HepG2 (cell line): ENCODE results near the gene DMBT1. TPM values are rescaled to one million over a fixed set of nuclear protein-coding genes. Genes with fewer than 3 reads are reported as not detected.

Source experiments
- ATAC-seq: fragments of 200-7000 bp; cut with Tn5 transposase; 3 replicates; pipeline ENCODE4 v1.9.1; 2020; ENCODE audit warnings: mild to moderate bottlenecking, moderate library complexity
- BruUV-seq: library from RNA; stranded (reverse); fragments of 400-500 nt; replicated peaks from 2 replicates; lab custom pipeline; 2021; lab: Mats Ljungman, UMichigan
- CTCF ChIA-PET: fragments of 300-600 bp; formaldehyde crosslinking; extraction: SDS; loops from one replicate; lab custom pipeline; 2021; ENCODE audit warnings: low total read pairs, inconsistent platforms, low intra/inter-chr PET ratio; lab: Yijun Ruan, JAX
- POLR2A ChIA-PET: fragments of 350-600 bp; sonication (Branson Sonifier 250); formaldehyde crosslinking; loops from one replicate; lab custom pipeline; 2020; ENCODE audit warnings: antibody characterized with exemption, inconsistent platforms; lab: Yijun Ruan, JAX
- DNase-seq: peaks from one replicate; pipeline ENCODE4 v3.0.0-alpha.2; 2015; ENCODE audit warnings: low spot score
- FAIRE-seq: peaks from 3 replicates; lab custom pipeline; 2011; peaks lifted over from hg19 to GRCh38; lab: Jason Lieb, UNC
- H2AFZ ChIP-seq: one replicate; pipeline ENCODE4 v1.6.1; 2011; ENCODE audit warnings: low read length, inconsistent platforms
- H3K27ac ChIP-seq: fragments of 300-600 bp; 3 replicates; pipeline ENCODE4 v1.8.0; 2011; ENCODE audit warnings: mixed run types, mild to moderate bottlenecking, mixed read lengths, low read length, inconsistent platforms; ENCODE audit not compliant: insufficient read depth; ENCODE audit errors: extremely low read length
- H3K27me3 ChIP-seq, 2 experiments: fragments of 200-600 bp in 1 of 2; 2 replicates in 1 of 2; 3 replicates in 1 of 2; pipeline versions ENCODE4 v1.6.0 to v1.8.0; 2011; ENCODE audit warnings: low read length in 2 of 2, mild to moderate bottlenecking in 2 of 2, moderate library complexity in 2 of 2, inconsistent platforms in 1 of 2; ENCODE audit not compliant: insufficient read depth in 2 of 2, control insufficient read depth in 1 of 2
- H3K36me3 ChIP-seq, 2 experiments: fragments of 200-600 bp in 1 of 2; replicated peaks in 1 of 2; 2 replicates in 1 of 2; 3 replicates in 1 of 2; pipeline versions ENCODE4 v1.5.1 to v1.8.0; 2011; ENCODE audit warnings: low read length in 2 of 2, inconsistent platforms in 1 of 2; ENCODE audit not compliant: insufficient read depth in 2 of 2, control insufficient read depth in 1 of 2
- H3K4me1 ChIP-seq: 2 replicates; pipeline ENCODE4 v1.5.1; 2012; ENCODE audit warnings: low read length, inconsistent platforms; ENCODE audit not compliant: insufficient read depth
- H3K4me2 ChIP-seq: 2 replicates; pipeline ENCODE4 v1.6.0; 2011; ENCODE audit warnings: low read depth, low read length, inconsistent platforms
- H3K4me3 ChIP-seq, 3 experiments: fragments of 200-600 bp in 1 of 3; sonication (generic), shearing (Covaris generic) in 1 of 3; replicated peaks in 1 of 3; 2 replicates each; pipeline ENCODE4 v1.5.1; 2011 to 2016; ENCODE audit warnings: low read length in 3 of 3, inconsistent platforms in 2 of 3, low read depth in 2 of 3, mild to moderate bottlenecking in 2 of 3, control low read depth in 1 of 3, mixed read lengths in 1 of 3; ENCODE audit not compliant: insufficient read depth in 1 of 3
- H3K79me2 ChIP-seq: one replicate; pipeline ENCODE4 v1.6.1; 2011; ENCODE audit warnings: low read length, inconsistent platforms; ENCODE audit not compliant: insufficient read depth
- H3K9ac ChIP-seq: 2 replicates; pipeline ENCODE4 v1.6.0; 2011; ENCODE audit warnings: mild to moderate bottlenecking, low read depth, low read length, inconsistent platforms; ENCODE audit not compliant: insufficient read depth
- H3K9me3 ChIP-seq: 2 replicates; pipeline ENCODE4 v1.5.1; 2012; ENCODE audit warnings: mild to moderate bottlenecking, low read length
- H4K20me1 ChIP-seq: 2 replicates; pipeline ENCODE4 v1.6.0; 2011; ENCODE audit warnings: inconsistent platforms, mild to moderate bottlenecking, low read length, moderate library complexity; ENCODE audit not compliant: insufficient read depth
- RAD21 ChIP-seq: fragments of 450-650 bp; formaldehyde crosslinking; IDR thresholded peaks from 2 replicates; pipeline ENCODE4 v1.5.0; 2020; ENCODE audit warnings: mild to moderate bottlenecking
- SMC3 ChIP-seq: IDR thresholded peaks from 2 replicates; pipeline ENCODE4 v1.6.1; 2011; ENCODE audit warnings: low read length, improper control_type of control experiment
- STAG1 ChIP-seq: sonication (generic); formaldehyde crosslinking; IDR thresholded peaks from 2 replicates; pipeline ENCODE4 v1.4.0; 2020; ENCODE audit warnings: missing genetic modification reagents
- ZMYM2 ChIP-seq: sonication (generic); formaldehyde crosslinking; IDR thresholded peaks from 2 replicates; pipeline ENCODE4 v1.8.0; 2022; ENCODE audit warnings: mild to moderate bottlenecking, missing genetic modification reagents
- ZNF607 ChIP-seq: sonication (generic); formaldehyde crosslinking; IDR thresholded peaks from 2 replicates; pipeline ENCODE4 v1.5.1; 2020; ENCODE audit warnings: missing genetic modification reagents, mild to moderate bottlenecking, borderline replicate concordance
- ZNF687 ChIP-seq: sonication (generic); formaldehyde crosslinking; IDR thresholded peaks from 2 replicates; pipeline ENCODE4 v1.5.1; 2020; ENCODE audit warnings: mild to moderate bottlenecking, missing genetic modification reagents, moderate library complexity
- WGBS: methylation state at CpG from one replicate; pipeline ENCODE4 v1.1.6; 2017; ENCODE audit warnings: low lambda C conversion rate; 5-methylcytosine and 5-hydroxymethylcytosine counted together
- in situ Hi-C: cut with HindIII; loops from 2 replicates; pipeline ENCODE4 v1.10.0; 2017; ENCODE audit warnings: low pct_unique_long_range_greater_than_20kb; ENCODE audit not compliant: extremely low pct_ligation_motif_present
- intact Hi-C: fragments of 100-400 bp; cut with micrococcal nuclease; formaldehyde crosslinking; loops from one replicate; pipeline ENCODE4 v1.10.0; 2022; ENCODE audit not compliant: unreplicated experiment
- polyA plus RNA-seq, 8 experiments: library from polyadenylated mRNA; depleted of rRNA in 3 of 8; stranded (reverse) in 7 of 8; unstranded in 1 of 8; fragments of >200 nt; fragmentation: Illumina TruSeq in 4 of 8; extraction: Trizol in 4 of 8; gene quantifications; 2 replicates each; pipeline versions ENCODE4 v1.2.1 to v1.2.3, GENCODE V29; 2011 to 2016; ENCODE audit warnings: low read depth in 4 of 8, missing spikeins in 1 of 8, mixed read lengths in 1 of 8; ENCODE audit not compliant: insufficient read depth in 1 of 8
- total RNA-seq, 5 experiments: library from RNA; depleted of rRNA; stranded (reverse); fragments of >200 nt; fragmentation: Illumina TruSeq; extraction: Trizol; gene quantifications; 2 replicates each; pipeline ENCODE4 v1.2.3, GENCODE V29; 2016; ENCODE audit warnings: low read depth in 1 of 5
- TF ChIP-seq, protein P1 (sequence below): sonication (generic); formaldehyde crosslinking; IDR thresholded peaks from 2 replicates; pipeline ENCODE4 v1.5.0; 2020; ENCODE audit warnings: mild to moderate bottlenecking, missing genetic modification reagents, moderate library complexity
- TF ChIP-seq, protein P2 (sequence below), 2 experiments: sonication (generic) in 1 of 2; formaldehyde crosslinking in 1 of 2; IDR thresholded peaks; 2 replicates each; pipeline versions ENCODE4 v1.4.0 to v1.6.1; 2018 to 2020; ENCODE audit warnings: missing genetic modification reagents in 2 of 2, borderline replicate concordance in 1 of 2, low read depth in 1 of 2, mild to moderate bottlenecking in 1 of 2, missing biosample characterization in 1 of 2

DMBT1 gene
- total and polyA plus RNA-seq, 2 of the 13 experiments (the other 11 are each of a cell fraction or from before 2014, with no cell fraction given) = not detected

DNA sequence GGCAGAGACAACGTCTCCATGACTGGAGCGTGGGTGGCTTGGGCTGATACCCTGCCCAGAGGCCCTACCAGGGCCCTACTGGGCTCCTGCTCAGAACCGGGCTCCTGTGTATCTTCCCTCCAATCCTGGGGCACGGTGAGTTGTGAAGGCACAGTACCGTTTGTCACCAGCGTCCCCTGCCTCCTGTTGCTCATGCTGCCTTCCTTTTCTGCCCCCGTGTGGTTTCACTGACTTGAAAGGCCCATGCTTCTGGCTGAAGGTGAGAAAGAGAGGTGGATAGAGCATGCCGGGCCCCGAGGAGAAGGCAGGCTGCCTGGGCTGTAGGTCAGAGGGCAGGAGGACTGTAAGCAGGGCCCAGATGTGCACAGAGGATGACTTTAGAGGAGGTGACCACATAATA lies 9.1 kb upstream of the DMBT1 start:
- H3K36me3 ChIP-seq = no peaks in the 10 kb centered on the region
- WGBS = 2% methylated on average over 6 of the region's 9 CpGs
- no peaks in the 10 kb centered on the region for H3K9me3 ChIP-seq
- H3K4me2 ChIP-seq = no peak overlapping the region
- H3K27ac ChIP-seq = no peak overlapping the region
- no peak overlapping the region for H3K9ac ChIP-seq
- in situ Hi-C loops = no loop called here
- FAIRE-seq (no peak), ATAC-seq (peak; percentile 93), DNase-seq (peak; percentile 36)
- peaks cover 0 to 7% of the 10 kb centered on the region in 2 experiments; a peak in 2 of 5 replicates for H3K27me3 ChIP-seq
- H4K20me1 ChIP-seq = no peaks in the 10 kb centered on the region
- POLR2A ChIA-PET = no interaction called here
- no peak overlapping the region for H2AFZ ChIP-seq
- intact Hi-C loops = no loop called here
- BruUV-seq = no TSS peak
- TF ChIP-seq, protein P1, sequence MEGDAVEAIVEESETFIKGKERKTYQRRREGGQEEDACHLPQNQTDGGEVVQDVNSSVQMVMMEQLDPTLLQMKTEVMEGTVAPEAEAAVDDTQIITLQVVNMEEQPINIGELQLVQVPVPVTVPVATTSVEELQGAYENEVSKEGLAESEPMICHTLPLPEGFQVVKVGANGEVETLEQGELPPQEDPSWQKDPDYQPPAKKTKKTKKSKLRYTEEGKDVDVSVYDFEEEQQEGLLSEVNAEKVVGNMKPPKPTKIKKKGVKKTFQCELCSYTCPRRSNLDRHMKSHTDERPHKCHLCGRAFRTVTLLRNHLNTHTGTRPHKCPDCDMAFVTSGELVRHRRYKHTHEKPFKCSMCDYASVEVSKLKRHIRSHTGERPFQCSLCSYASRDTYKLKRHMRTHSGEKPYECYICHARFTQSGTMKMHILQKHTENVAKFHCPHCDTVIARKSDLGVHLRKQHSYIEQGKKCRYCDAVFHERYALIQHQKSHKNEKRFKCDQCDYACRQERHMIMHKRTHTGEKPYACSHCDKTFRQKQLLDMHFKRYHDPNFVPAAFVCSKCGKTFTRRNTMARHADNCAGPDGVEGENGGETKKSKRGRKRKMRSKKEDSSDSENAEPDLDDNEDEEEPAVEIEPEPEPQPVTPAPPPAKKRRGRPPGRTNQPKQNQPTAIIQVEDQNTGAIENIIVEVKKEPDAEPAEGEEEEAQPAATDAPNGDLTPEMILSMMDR (CRISPR knock-in tag) = peak; percentile 55
- TF ChIP-seq, protein P2, sequence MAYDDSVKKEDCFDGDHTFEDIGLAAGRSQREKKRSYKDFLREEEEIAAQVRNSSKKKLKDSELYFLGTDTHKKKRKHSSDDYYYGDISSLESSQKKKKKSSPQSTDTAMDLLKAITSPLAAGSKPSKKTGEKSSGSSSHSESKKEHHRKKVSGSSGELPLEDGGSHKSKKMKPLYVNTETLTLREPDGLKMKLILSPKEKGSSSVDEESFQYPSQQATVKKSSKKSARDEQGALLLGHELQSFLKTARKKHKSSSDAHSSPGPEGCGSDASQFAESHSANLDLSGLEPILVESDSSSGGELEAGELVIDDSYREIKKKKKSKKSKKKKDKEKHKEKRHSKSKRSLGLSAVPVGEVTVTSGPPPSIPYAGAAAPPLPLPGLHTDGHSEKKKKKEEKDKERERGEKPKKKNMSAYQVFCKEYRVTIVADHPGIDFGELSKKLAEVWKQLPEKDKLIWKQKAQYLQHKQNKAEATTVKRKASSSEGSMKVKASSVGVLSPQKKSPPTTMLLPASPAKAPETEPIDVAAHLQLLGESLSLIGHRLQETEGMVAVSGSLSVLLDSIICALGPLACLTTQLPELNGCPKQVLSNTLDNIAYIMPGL (CRISPR knock-in tag; IDR thresholded peaks at IDR 0.05; ENCODE audit: borderline replicate concordance in 1 of 2, low read depth in 1 of 2) = no peak
- peak; percentile 45; the same call in 1 of the 2 replicates for TF ChIP-seq SMC3
- 0 out of 2 replicates have a peak, but pooled peaks have one; percentile 17 for TF ChIP-seq ZNF687 (CRISPR knock-in tag)
- peak; percentile 55 for TF ChIP-seq STAG1 (CRISPR knock-in tag)
- peak; percentile 35; the same call in 1 of the 2 replicates for TF ChIP-seq RAD21 (CRISPR knock-in tag)
- TF ChIP-seq ZNF607 (CRISPR knock-in tag) = no peak
- no peak for TF ChIP-seq ZMYM2
- no peak overlapping the region for H3K4me3 ChIP-seq
- no peaks in the 10 kb centered on the region for H3K4me1 ChIP-seq
- CTCF ChIA-PET = no interaction called here
- no peaks in the 10 kb centered on the region for H3K79me2 ChIP-seq
